ENCODE results near the gene KLC3. TPM values are rescaled to one million over a fixed set of nuclear protein-coding genes. Genes with fewer than 3 reads are reported as not detected.

The KLC3 gene
- total and polyA plus RNA-seq, 5 donors from 2014 or later, result 0.54 TPM; not detected in 4

- DNase-seq (no peak), ATAC-seq (ENCODE audit: low read depth in 2 of 2) (no peak)
- Mint-ChIP-seq H3K27ac (no peak overlapping the region), H3K27me3 (peaks cover 29% of the 10 kb centered on the region), H3K4me3 (no peak overlapping the region), H3K4me1 (peaks cover 0 to 2% (median 0%) of the 10 kb centered on the region in 4 donors), H3K9me3 (no peaks in the 10 kb centered on the region), H3K36me3 (no peaks in the 10 kb centered on the region)
- H3K4me1 ChIP-seq (ENCODE audit: control insufficient read depth, insufficient read depth, low read length, poor library complexity, severe bottlenecking), result peaks cover 3% of the 10 kb centered on the region
- H3K9me3 ChIP-seq (ENCODE audit: control insufficient read depth in 2 of 2, low read length in 2 of 2), result no peaks in the 10 kb centered on the region
- no peaks in the 10 kb centered on the region for H3K36me3 ChIP-seq (ENCODE audit: control insufficient read depth, insufficient read depth, low read length)
- no peak overlapping the region for H3K27ac ChIP-seq (ENCODE audit: insufficient read depth, low read length, poor library complexity, severe bottlenecking)
- H3K4me3 ChIP-seq (ENCODE audit: low read depth, low read length), result no peak overlapping the region
- H3K27me3 ChIP-seq (ENCODE audit: control insufficient read depth, insufficient read depth, low read length), result peaks cover 7% of the 10 kb centered on the region
Measured at GRCh38 chr19:45385392-45386221, 45.1 kb downstream of the KLC3 start.

- Histone ChIP-seq H3K9me3 (ENCODE audit: control insufficient read depth in 2 of 2, low read length in 2 of 2) (no peaks in the 10 kb centered on the region), H3K4me1 (ENCODE audit: control insufficient read depth, insufficient read depth, low read length, poor library complexity, severe bottlenecking) (no peaks in the 10 kb centered on the region), H3K27me3 (ENCODE audit: control insufficient read depth, insufficient read depth, low read length) (peaks cover under 1% of the 10 kb centered on the region), H3K4me3 (ENCODE audit: low read depth, low read length) (no peak overlapping the region), H3K36me3 (ENCODE audit: control insufficient read depth, insufficient read depth, low read length) (no peaks in the 10 kb centered on the region), H3K27ac (ENCODE audit: insufficient read depth, low read length, poor library complexity, severe bottlenecking) (no peak overlapping the region)
- DNase-seq, result no peak
- Mint-ChIP-seq H3K4me3 (no peak overlapping the region), H3K27ac (no peak overlapping the region), H3K27me3 (peaks cover 14% of the 10 kb centered on the region), H3K36me3 (no peaks in the 10 kb centered on the region), H3K9me3 (no peaks in the 10 kb centered on the region), H3K4me1 (peaks cover 0 to 2% (median under 1%) of the 10 kb centered on the region in 4 donors)
- no peak for ATAC-seq (ENCODE audit: low read depth in 2 of 2)
Measured at GRCh38 chr19:45391346-45391745, 50.8 kb downstream of the KLC3 start.

DNA sequence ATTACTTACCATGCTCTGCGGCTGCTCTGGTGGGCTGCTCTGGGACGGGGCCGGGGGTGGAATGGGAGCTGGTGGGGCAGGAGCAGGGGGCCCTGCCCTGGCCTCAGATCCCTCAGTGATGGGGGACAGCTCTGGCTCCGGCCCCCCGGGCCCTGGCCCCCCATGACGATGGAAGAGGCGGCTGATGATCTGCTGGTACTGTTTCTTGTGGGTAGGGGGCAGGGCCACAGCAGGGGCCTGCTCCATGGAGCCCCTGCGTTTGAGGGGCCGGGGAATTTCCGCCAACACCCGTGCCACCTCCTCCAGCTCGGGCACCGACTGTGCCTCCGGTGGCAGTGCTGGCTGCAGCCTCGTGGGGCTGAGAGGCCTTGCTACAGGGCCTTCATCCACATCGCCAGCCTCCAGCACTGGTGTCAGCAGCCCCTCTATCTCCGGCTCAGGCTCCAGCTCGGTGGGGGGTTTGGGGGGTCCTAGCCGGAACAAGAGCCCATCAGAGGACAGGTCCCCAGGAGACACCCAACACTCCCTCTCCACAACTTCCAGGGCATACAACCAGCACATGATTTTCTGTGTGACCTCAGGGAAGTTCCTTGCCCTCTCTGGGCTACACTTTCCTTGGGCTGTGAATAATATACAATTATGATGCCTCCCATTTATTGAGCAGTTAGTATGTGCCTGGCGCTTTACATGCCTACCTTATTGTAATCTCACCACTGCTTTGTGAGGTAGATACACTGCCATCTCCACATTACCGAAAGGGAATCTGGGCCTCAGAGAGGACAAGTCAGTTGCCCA lies 51.5 kb downstream of the KLC3 start:
- Histone ChIP-seq H3K4me1 (ENCODE audit: control insufficient read depth, insufficient read depth, low read length, poor library complexity, severe bottlenecking) (peaks cover 2% of the 10 kb centered on the region), H3K27me3 (ENCODE audit: control insufficient read depth, insufficient read depth, low read length) (no peaks in the 10 kb centered on the region), H3K4me3 (ENCODE audit: low read depth, low read length) (no peak overlapping the region), H3K9me3 (ENCODE audit: control insufficient read depth in 2 of 2, low read length in 2 of 2) (no peaks in the 10 kb centered on the region), H3K27ac (ENCODE audit: insufficient read depth, low read length, poor library complexity, severe bottlenecking) (no peak overlapping the region), H3K36me3 (ENCODE audit: control insufficient read depth, insufficient read depth, low read length) (no peaks in the 10 kb centered on the region)
- ATAC-seq (ENCODE audit: low read depth in 2 of 2) (no peak), DNase-seq (no peak)
- H3K27ac Mint-ChIP-seq, result peak overlapping the region in 1 of 3 donors; percentile 0
- H3K9me3 Mint-ChIP-seq, result no peaks in the 10 kb centered on the region
- H3K4me1 Mint-ChIP-seq, result peaks cover 0 to 5% (median under 1%) of the 10 kb centered on the region in 4 donors
- peaks cover 10% of the 10 kb centered on the region for H3K27me3 Mint-ChIP-seq
- H3K4me3 Mint-ChIP-seq, result no peak overlapping the region
- no peaks in the 10 kb centered on the region for H3K36me3 Mint-ChIP-seq

- Mint-ChIP-seq H3K9me3 (no peaks in the 10 kb centered on the region), H3K27ac (no peak overlapping the region), H3K27me3 (peaks cover 32% of the 10 kb centered on the region), H3K36me3 (no peaks in the 10 kb centered on the region), H3K4me1 (peaks cover 0 to 15% (median 3%) of the 10 kb centered on the region in 4 donors), H3K4me3 (no peak overlapping the region)
- Histone ChIP-seq H3K4me3 (ENCODE audit: low read depth, low read length) (no peak overlapping the region), H3K36me3 (ENCODE audit: control insufficient read depth, insufficient read depth, low read length) (no peaks in the 10 kb centered on the region), H3K4me1 (ENCODE audit: control insufficient read depth, insufficient read depth, low read length, poor library complexity, severe bottlenecking) (peaks cover 12% of the 10 kb centered on the region), H3K27ac (ENCODE audit: insufficient read depth, low read length, poor library complexity, severe bottlenecking) (no peak overlapping the region), H3K27me3 (ENCODE audit: control insufficient read depth, insufficient read depth, low read length) (no peaks in the 10 kb centered on the region), H3K9me3 (ENCODE audit: control insufficient read depth in 2 of 2, low read length in 2 of 2) (no peaks in the 10 kb centered on the region)
- ATAC-seq (ENCODE audit: low read depth in 2 of 2), result no peak
- no peak for DNase-seq
Measured at GRCh38 chr19:45395821-45396617, 55.5 kb downstream of the KLC3 start.

DNA sequence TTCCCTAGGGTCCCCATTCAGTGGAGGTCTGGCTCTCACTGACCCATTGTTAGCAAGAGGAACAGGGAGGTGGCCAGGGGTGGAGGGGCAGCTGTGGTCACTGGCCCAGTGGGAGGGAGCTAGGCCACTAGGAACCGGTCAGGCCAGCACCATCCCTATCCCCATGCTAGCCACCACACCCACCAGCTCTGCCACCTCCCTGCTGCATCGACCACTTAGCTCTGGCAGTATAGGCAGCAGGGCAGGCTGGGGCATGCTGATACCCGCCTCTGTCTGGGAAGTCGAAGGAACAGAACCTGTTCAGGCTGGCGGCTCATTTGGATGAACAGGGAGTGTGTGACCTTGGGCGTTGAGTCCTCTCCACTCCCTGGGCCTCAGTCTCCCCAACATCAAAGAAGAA lies 59.6 kb downstream of the KLC3 start:
- peaks cover 2% of the 10 kb centered on the region for H3K27me3 ChIP-seq (ENCODE audit: control insufficient read depth, insufficient read depth, low read length)

More for the DNA sequence above, 59.6 kb downstream of the KLC3 start:
- ATAC-seq (ENCODE audit: low read depth in 2 of 2) (no peak), DNase-seq (no peak)
- no peak overlapping the region for H3K27ac Mint-ChIP-seq
- peaks cover 50% of the 10 kb centered on the region for H3K27me3 Mint-ChIP-seq
- H3K4me1 ChIP-seq (ENCODE audit: control insufficient read depth, insufficient read depth, low read length, poor library complexity, severe bottlenecking), result peaks cover 27% of the 10 kb centered on the region
- H3K9me3 ChIP-seq (ENCODE audit: control insufficient read depth in 2 of 2, low read length in 2 of 2), result no peaks in the 10 kb centered on the region
- H3K36me3 Mint-ChIP-seq, result no peaks in the 10 kb centered on the region
- H3K4me3 Mint-ChIP-seq, result no peak overlapping the region
- H3K4me1 Mint-ChIP-seq, result peaks cover 0 to 29% (median 12%) of the 10 kb centered on the region in 4 donors
- no peak overlapping the region for H3K27ac ChIP-seq (ENCODE audit: insufficient read depth, low read length, poor library complexity, severe bottlenecking)
- H3K4me3 ChIP-seq (ENCODE audit: low read depth, low read length), result no peak overlapping the region
- H3K36me3 ChIP-seq (ENCODE audit: control insufficient read depth, insufficient read depth, low read length), result no peaks in the 10 kb centered on the region
- H3K9me3 Mint-ChIP-seq, result no peaks in the 10 kb centered on the region

Other genes with a start within 250 kb of the KLC3 start
- 17.4 TPM for gene PPP1R37, start 247.6 kb upstream of the KLC3 start, total RNA-seq
- gene PPP1R37, start 247.6 kb upstream of the KLC3 start, polyA plus RNA-seq, result 1 to 10 TPM in 1 of 4 donors, under 1 TPM in 3; 0.61 to 1.0 (median 0.65) TPM
- gene NKPD1, start 179.8 kb upstream of the KLC3 start, total RNA-seq, result 0.72 TPM
- gene NKPD1, start 179.8 kb upstream of the KLC3 start, polyA plus RNA-seq, result under 1 TPM; 0.05 to 0.28 (median 0.15) TPM
- gene TRAPPC6A, start 162.5 kb upstream of the KLC3 start, total RNA-seq, result 54.7 TPM
- 100 to 1,000 TPM; 161 to 182 (median 171) TPM for gene TRAPPC6A, start 162.5 kb upstream of the KLC3 start, polyA plus RNA-seq
- gene BLOC1S3, start 162.0 kb upstream of the KLC3 start, total RNA-seq, result 22.9 TPM
- gene BLOC1S3, start 162.0 kb upstream of the KLC3 start, polyA plus RNA-seq, result 10 to 100 TPM; 12.8 to 21.0 (median 17.4) TPM
- gene EXOC3L2, start 95.3 kb upstream of the KLC3 start, total RNA-seq, result not detected
- gene EXOC3L2, start 95.3 kb upstream of the KLC3 start, polyA plus RNA-seq, result not detected
- gene MARK4, start 89.5 kb upstream of the KLC3 start, total RNA-seq, result 61.0 TPM
- gene MARK4, start 89.5 kb upstream of the KLC3 start, polyA plus RNA-seq, result 1 to 10 TPM in 2 of 4 donors, under 1 TPM in 2; 0.38 to 1.6 (median 0.85) TPM
- gene CKM, start 17.9 kb upstream of the KLC3 start, total RNA-seq, result not detected
- not detected for gene CKM, start 17.9 kb upstream of the KLC3 start, polyA plus RNA-seq
- gene ERCC2, start 29.8 kb downstream of the KLC3 start, total RNA-seq, result 15.5 TPM
- gene ERCC2, start 29.8 kb downstream of the KLC3 start, polyA plus RNA-seq, result 1 to 10 TPM; 4.4 to 7.5 (median 6.4) TPM
- 7.4 TPM for gene PPP1R13L, start 64.3 kb downstream of the KLC3 start, total RNA-seq
- gene PPP1R13L, start 64.3 kb downstream of the KLC3 start, polyA plus RNA-seq, result under 1 TPM; 0.17 to 0.94 (median 0.57) TPM
- gene POLR1G, start 65.9 kb downstream of the KLC3 start, total RNA-seq, result 2.1 TPM
- 1 to 10 TPM; 1.6 to 3.6 (median 2.4) TPM for gene POLR1G, start 65.9 kb downstream of the KLC3 start, polyA plus RNA-seq
- 30.5 TPM for gene ERCC1, start 83.2 kb downstream of the KLC3 start, total RNA-seq
- 10 to 100 TPM; 25.9 to 28.7 (median 26.3) TPM for gene ERCC1, start 83.2 kb downstream of the KLC3 start, polyA plus RNA-seq
- 731 TPM for gene FOSB, start 127.2 kb downstream of the KLC3 start, total RNA-seq
- gene FOSB, start 127.2 kb downstream of the KLC3 start, polyA plus RNA-seq, result 10 to 100 TPM in 2 of 4 donors, 1 to 10 TPM in 2; 5.2 to 12.7 (median 9.6) TPM
- gene RTN2, start 156.3 kb downstream of the KLC3 start, total RNA-seq, result 1.5 TPM
- under 1 TPM; 0.09 to 0.88 (median 0.28) TPM for gene RTN2, start 156.3 kb downstream of the KLC3 start, polyA plus RNA-seq
- 2.3 TPM for gene PPM1N, start 157.7 kb downstream of the KLC3 start, total RNA-seq
- gene PPM1N, start 157.7 kb downstream of the KLC3 start, polyA plus RNA-seq, result 1 to 10 TPM; 2.5 to 6.7 (median 3.7) TPM
- 115 TPM for gene VASP, start 166.7 kb downstream of the KLC3 start, total RNA-seq
- 10 to 100 TPM; 40.3 to 53.2 (median 50.4) TPM for gene VASP, start 166.7 kb downstream of the KLC3 start, polyA plus RNA-seq
- 7.3 TPM for gene OPA3, start 244.1 kb downstream of the KLC3 start, total RNA-seq
- gene OPA3, start 244.1 kb downstream of the KLC3 start, polyA plus RNA-seq, result 1 to 10 TPM; 4.7 to 8.2 (median 5.9) TPM

Measured in CD4-positive, CD25-positive, alpha-beta regulatory T cell (primary cell).